Measurements from ENCODE around the gene MAP6.

MAP6 gene

GRCh38 chr11:75637998-75638397, 30.8 kb downstream of the MAP6 start:
- in situ Hi-C loops (cut with HindIII; ENCODE audit: low pct_ligation_motif_present, low pct_unique_long_range_greater_than_20kb, low sequenced_read_pairs): no loop called here
- no peak for DNase-seq

GRCh38 chr11:75635066-75635862, 33.6 kb downstream of the MAP6 start:
- in situ Hi-C loops (cut with HindIII; ENCODE audit: low pct_ligation_motif_present, low pct_unique_long_range_greater_than_20kb, low sequenced_read_pairs): no loop called here
- DNase-seq: no peak

- no peak for DNase-seq
- in situ Hi-C loops (cut with HindIII; ENCODE audit: low pct_ligation_motif_present, low pct_unique_long_range_greater_than_20kb, low sequenced_read_pairs): no loop called here
Measured at GRCh38 chr11:75633409-75634066, 35.3 kb downstream of the MAP6 start.

GRCh38 chr11:75632962-75633361, 35.9 kb downstream of the MAP6 start:
- no peak for DNase-seq
- in situ Hi-C loops (cut with HindIII; ENCODE audit: low pct_ligation_motif_present, low pct_unique_long_range_greater_than_20kb, low sequenced_read_pairs): no loop called here

- in situ Hi-C loops (cut with HindIII; ENCODE audit: low pct_ligation_motif_present, low pct_unique_long_range_greater_than_20kb, low sequenced_read_pairs): no loop called here
Measured at GRCh38 chr11:75632450-75632849, 36.4 kb downstream of the MAP6 start.

GRCh38 chr11:75631086-75631730, 37.6 kb downstream of the MAP6 start:
- no peak for DNase-seq
- in situ Hi-C loops (cut with HindIII; ENCODE audit: low pct_ligation_motif_present, low pct_unique_long_range_greater_than_20kb, low sequenced_read_pairs): no loop called here

More at GRCh38 chr11:75632450-75632849, 36.4 kb downstream of the MAP6 start:
- DNase-seq: no peak

- DNase-seq: no peak
- in situ Hi-C loops (cut with HindIII; ENCODE audit: low pct_ligation_motif_present, low pct_unique_long_range_greater_than_20kb, low sequenced_read_pairs): no loop called here
Measured at GRCh38 chr11:75627906-75628668, 40.8 kb downstream of the MAP6 start.

GRCh38 chr11:75626889-75627529, 41.8 kb downstream of the MAP6 start:
- no peak for DNase-seq
- in situ Hi-C loops (cut with HindIII; ENCODE audit: low pct_ligation_motif_present, low pct_unique_long_range_greater_than_20kb, low sequenced_read_pairs): no loop called here

GRCh38 chr11:75625991-75626888, 42.6 kb downstream of the MAP6 start:
- DNase-seq: peak; percentile 65
- in situ Hi-C loops (cut with HindIII; ENCODE audit: low pct_ligation_motif_present, low pct_unique_long_range_greater_than_20kb, low sequenced_read_pairs): no loop called here

- in situ Hi-C loops (cut with HindIII; ENCODE audit: low pct_ligation_motif_present, low pct_unique_long_range_greater_than_20kb, low sequenced_read_pairs): no loop called here
Measured at GRCh38 chr11:75625021-75625420, 43.8 kb downstream of the MAP6 start.

GRCh38 chr11:75616281-75616680, 52.6 kb downstream of the MAP6 start:
- DNase-seq: no peak
- in situ Hi-C loops (cut with HindIII; ENCODE audit: low pct_ligation_motif_present, low pct_unique_long_range_greater_than_20kb, low sequenced_read_pairs): no loop called here

More at GRCh38 chr11:75625021-75625420, 43.8 kb downstream of the MAP6 start:
- DNase-seq: no peak

GRCh38 chr11:75615751-75616150, 53.1 kb downstream of the MAP6 start:
- in situ Hi-C loops (cut with HindIII; ENCODE audit: low pct_ligation_motif_present, low pct_unique_long_range_greater_than_20kb, low sequenced_read_pairs): no loop called here
- DNase-seq: no peak

GRCh38 chr11:75611823-75612222, 57.0 kb downstream of the MAP6 start:
- in situ Hi-C loops (cut with HindIII; ENCODE audit: low pct_ligation_motif_present, low pct_unique_long_range_greater_than_20kb, low sequenced_read_pairs): no loop called here
- DNase-seq: no peak

GRCh38 chr11:75606099-75606498, 62.7 kb downstream of the MAP6 start:
- in situ Hi-C loops (cut with HindIII; ENCODE audit: low pct_ligation_motif_present, low pct_unique_long_range_greater_than_20kb, low sequenced_read_pairs): no loop called here
- DNase-seq: no peak

GRCh38 chr11:75603791-75604736, 64.8 kb downstream of the MAP6 start:
- DNase-seq: no peak
- in situ Hi-C loops (cut with HindIII; ENCODE audit: low pct_ligation_motif_present, low pct_unique_long_range_greater_than_20kb, low sequenced_read_pairs): no loop called here

- DNase-seq: no peak
- in situ Hi-C loops (cut with HindIII; ENCODE audit: low pct_ligation_motif_present, low pct_unique_long_range_greater_than_20kb, low sequenced_read_pairs): no loop called here
Measured at GRCh38 chr11:75602951-75603350, 65.9 kb downstream of the MAP6 start.

Data from ACHN (cell line).